NB4 (cell line): ENCODE measurements around the gene PPY.

Experiments used
- DNase-seq: peaks from one replicate; pipeline ENCODE4 v3.0.0; 2010; ENCODE audit warnings: low read depth
- H3K4me3 ChIP-seq: one replicate; pipeline ENCODE4 v1.5.1; 2011; ENCODE audit warnings: mild to moderate bottlenecking, low read depth, low read length, moderate library complexity
- MYC ChIP-seq: IDR thresholded peaks from 2 replicates; pipeline ENCODE4 v1.6.1; 2011; ENCODE audit warnings: low read depth, low read length
- POLR2A ChIP-seq: IDR thresholded peaks from 2 replicates; pipeline ENCODE4 v1.6.1; 2011; ENCODE audit warnings: mild to moderate bottlenecking; ENCODE audit not compliant: insufficient read length; ENCODE audit errors: extremely low read depth
- TF ChIP-seq, protein P1 (sequence below): IDR thresholded peaks from one replicate; pipeline ENCODE4 v1.5.1; 2012; ENCODE audit warnings: low read depth, low read length
- TF ChIP-seq, protein P2 (sequence below): IDR thresholded peaks from 2 replicates; pipeline ENCODE4 v1.6.1; 2011; ENCODE audit warnings: low read depth, low read length

The PPY gene

DNA sequence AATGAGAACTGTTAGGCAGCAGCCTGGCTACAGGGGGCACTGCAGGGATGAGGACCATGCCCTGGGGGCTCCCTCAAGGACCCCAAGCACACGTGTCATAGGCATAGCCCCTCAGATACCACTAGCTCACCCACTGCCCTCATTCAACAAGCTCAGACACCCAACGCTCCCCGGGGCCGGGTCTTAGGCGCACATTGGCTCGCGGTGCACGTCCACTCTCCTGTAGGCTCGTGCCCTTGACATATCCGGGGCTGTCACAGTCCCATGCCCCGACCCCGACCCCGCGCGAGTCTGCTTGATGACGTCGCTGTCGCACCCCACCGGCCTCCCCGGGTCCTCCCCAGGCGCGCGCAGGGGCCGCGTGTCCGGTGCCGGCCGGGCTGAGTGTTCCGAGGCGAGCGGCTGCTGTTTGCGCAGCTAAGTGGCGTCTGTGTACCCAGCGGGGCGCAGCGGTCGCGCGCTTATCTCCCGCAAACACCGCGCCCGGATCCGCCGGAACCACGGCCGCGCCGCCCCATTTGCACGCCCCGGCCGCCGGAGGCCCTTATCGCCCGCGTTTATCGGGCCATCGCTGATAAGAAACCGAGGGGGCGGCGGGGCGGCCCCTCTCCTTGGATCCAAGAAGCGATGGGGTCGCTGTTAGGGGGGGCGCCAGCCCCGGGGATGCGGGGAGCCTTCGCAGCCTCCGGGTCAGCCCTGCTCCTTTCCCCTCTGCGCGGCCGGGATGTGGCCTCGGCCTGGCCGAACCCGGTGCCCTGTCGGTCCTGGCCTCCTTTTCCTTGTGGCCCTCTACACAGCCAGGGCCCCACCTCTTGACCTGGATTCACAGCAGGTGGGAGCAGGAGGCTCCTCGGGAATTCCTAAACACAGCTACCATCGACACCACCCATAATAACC is 41.5 kb upstream of the PPY start:
- DNase-seq: no peak
- TF ChIP-seq, protein P1, sequence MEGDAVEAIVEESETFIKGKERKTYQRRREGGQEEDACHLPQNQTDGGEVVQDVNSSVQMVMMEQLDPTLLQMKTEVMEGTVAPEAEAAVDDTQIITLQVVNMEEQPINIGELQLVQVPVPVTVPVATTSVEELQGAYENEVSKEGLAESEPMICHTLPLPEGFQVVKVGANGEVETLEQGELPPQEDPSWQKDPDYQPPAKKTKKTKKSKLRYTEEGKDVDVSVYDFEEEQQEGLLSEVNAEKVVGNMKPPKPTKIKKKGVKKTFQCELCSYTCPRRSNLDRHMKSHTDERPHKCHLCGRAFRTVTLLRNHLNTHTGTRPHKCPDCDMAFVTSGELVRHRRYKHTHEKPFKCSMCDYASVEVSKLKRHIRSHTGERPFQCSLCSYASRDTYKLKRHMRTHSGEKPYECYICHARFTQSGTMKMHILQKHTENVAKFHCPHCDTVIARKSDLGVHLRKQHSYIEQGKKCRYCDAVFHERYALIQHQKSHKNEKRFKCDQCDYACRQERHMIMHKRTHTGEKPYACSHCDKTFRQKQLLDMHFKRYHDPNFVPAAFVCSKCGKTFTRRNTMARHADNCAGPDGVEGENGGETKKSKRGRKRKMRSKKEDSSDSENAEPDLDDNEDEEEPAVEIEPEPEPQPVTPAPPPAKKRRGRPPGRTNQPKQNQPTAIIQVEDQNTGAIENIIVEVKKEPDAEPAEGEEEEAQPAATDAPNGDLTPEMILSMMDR: peak; percentile 10
- TF ChIP-seq MYC: no peak
- no peak overlapping the region for H3K4me3 ChIP-seq

DNA sequence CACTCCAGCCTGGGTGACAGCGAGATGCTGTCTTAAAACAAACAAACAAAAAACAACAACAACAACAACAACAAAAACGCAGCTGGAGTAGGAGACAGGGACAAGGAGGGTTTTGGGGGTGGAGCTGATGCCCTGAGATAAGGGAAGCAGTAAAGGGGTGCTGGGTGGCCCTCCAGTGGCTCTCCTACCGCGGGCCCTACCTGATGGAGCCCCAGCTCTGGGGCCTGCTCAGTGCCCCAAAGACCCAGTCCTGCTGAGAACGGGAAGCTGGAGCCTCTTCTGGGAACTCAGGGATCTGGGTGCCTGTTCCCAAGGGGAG is 40.9 kb upstream of the PPY start:
- no peak overlapping the region for H3K4me3 ChIP-seq
- no peak for DNase-seq
- TF ChIP-seq, protein P1: no peak
- TF ChIP-seq, protein P2, sequence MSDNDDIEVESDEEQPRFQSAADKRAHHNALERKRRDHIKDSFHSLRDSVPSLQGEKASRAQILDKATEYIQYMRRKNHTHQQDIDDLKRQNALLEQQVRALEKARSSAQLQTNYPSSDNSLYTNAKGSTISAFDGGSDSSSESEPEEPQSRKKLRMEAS: no peak
- no peak for TF ChIP-seq POLR2A
- no peak for TF ChIP-seq MYC

DNA sequence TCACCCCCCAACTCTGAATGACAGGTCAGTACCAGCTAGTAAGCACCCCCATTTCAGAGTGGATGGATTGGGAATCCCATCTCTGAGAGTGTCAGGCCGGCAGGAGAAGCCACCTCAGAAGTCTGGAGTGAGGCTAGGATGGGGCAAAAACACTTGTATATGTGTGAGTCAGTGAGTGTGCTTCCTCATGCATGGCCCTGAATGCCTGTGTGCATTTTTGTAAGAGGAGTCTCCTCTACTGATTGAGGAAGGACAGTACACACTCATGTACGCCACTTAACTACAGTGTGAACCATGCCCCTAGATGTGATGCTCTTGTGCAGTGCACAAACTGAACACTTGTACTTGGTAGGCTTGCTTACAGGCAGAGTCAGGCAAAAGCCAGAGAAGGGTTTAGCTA is 39.9 kb upstream of the PPY start:
- H3K4me3 ChIP-seq: no peak overlapping the region
- no peak for DNase-seq
- TF ChIP-seq, protein P2: no peak
- TF ChIP-seq POLR2A: no peak
- no peak for TF ChIP-seq MYC

DNA sequence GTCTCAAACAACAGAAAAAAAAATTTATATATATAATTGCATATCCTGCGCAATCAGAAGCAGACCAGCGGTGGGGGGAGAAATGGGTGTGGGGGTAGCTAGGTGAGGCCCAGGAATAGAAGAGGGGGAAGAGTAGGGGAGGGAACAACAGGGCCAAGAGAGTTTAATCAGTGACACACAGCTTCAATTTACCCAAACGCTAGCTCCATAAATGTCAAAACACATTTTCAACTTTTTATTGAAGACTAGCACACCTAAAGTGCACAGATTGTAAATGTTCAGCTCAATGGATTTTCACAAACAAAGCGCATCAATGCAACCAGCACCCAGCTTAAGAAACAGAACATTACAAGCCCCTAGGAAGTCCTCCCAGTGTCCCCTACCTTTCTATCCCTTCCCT is 37.4 kb upstream of the PPY start:
- TF ChIP-seq MYC (no peak), POLR2A (no peak)
- TF ChIP-seq, protein P1: no peak
- TF ChIP-seq, protein P2: no peak
- no peak for DNase-seq
- H3K4me3 ChIP-seq: no peak overlapping the region

DNA sequence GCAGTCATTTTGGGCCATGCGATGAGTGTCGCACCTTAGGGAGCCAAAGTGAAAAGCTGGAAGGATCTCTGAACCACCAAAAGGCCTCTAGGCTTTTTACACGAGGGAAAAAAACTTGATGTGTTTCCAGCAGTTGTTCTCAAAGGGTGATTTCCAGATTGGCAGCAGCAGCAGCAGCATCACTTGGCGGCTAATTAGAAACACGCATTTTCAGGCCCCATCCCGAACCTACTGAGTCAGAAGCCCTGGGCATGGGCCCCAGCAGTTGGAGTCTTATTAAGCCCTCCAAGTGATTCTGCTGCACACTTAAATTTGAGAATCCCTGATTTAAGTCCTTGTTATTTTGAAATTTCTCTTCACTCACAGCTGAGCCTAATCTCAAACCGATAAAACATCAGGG is 36.7 kb upstream of the PPY start:
- no peak overlapping the region for H3K4me3 ChIP-seq
- TF ChIP-seq MYC (no peak), POLR2A (no peak)
- TF ChIP-seq, protein P2: no peak
- TF ChIP-seq, protein P1: no peak
- DNase-seq: no peak

DNA sequence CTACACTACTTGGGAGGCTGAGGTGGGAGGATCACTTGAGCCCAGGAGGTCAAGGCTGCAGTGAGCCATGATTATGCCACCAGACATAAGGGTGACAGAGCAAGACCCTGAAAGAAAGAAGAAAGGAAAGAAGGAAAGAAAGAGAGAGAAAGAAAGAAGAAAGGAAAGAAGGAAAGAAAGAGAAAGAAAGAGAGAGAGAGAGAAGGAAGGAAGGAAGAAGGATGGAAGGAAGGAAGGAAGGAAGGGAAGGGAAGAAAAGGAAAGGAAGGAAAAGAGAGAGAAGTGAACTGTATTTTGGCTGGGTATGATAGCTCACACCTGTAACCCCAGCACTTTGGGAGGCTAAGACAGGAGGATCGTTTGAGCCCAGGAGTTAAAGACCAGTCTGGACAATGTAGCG is 35.8 kb upstream of the PPY start:
- H3K4me3 ChIP-seq: no peak overlapping the region
- TF ChIP-seq POLR2A (no peak), MYC (no peak)
- TF ChIP-seq, protein P1: no peak
- TF ChIP-seq, protein P2: no peak
- no peak for DNase-seq
